COLO668 (cell line): ENCODE results near the gene AUTS2.
"Not testable (repeated sequence)": the region's sequence is repeated elsewhere in the genome, so short reads cannot be mapped to it uniquely, and the experiment has no call there.

ENCODE experiments used
- DNase-seq: peaks from one replicate; lab custom pipeline; 2025; ENCODE audit not compliant: unreplicated experiment; lab: John Stamatoyannopoulos, UW

Gene AUTS2

DNA sequence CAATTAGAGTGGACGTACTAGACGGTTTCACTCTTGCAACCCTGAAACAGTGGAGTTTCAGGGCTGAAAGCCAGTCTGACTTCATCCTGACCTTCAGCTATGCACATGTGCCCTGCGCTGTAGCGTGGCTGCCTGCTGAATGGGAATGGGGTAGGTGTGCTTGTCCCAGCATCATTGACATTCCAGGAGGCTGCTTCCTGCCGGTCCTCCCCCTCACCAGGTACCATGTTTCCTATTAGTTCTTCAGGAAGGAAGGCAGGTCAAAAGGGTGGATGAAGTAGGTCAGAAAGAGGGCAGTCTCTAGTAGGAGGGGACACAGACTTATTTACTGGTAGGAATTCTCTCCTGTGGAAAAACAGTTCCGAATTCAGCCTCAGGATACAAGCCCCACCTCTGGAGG is 981.9 kb downstream of the AUTS2 start:
- DNase-seq, result no peak

DNA sequence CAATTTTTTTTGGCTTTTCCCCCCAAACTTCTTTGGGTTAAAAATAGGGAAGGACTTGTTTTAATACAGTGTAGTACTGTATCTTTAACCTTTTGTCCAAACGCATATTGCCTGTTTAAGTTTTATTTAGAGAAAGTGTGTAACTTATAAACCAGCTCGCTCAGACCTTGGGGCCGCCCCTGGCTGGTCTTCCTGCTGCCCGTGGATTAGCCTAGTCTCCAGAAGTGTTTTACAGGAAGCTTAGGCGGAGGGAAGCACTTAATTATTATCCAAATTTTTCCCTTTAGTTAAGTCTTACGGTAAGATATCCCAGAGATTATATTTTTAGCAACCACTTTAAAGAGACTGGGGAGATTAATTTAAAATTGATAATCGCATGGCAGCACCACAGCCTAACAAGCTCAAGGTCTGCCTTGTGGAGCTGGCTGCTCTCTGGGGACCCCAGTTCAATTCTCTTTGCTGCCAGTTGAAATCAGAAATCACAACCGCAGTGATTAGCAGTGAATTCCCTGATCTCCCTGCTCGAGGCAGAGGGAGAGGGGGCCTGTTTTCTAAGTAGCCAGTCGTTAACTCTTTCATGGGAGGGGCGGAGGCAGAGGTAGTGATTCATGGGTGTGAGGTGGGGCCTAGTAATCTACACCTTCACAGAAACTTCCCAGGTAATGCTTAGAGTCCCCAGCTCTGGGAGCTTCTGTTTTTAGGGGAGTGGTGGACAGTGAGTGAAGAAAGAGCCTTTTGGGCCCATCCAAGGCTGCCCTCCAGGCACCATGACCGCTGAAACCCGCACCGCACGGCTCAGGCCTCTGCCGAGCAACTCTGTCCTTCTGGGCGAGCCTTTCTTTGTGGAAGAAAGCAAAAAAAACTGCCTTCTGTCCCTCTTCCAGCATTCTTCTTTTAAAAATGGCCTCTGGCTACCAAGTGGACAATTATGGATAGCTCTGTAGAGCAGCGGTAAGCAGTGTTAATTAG is 984.9 kb downstream of the AUTS2 start:
- no peak for DNase-seq

DNA sequence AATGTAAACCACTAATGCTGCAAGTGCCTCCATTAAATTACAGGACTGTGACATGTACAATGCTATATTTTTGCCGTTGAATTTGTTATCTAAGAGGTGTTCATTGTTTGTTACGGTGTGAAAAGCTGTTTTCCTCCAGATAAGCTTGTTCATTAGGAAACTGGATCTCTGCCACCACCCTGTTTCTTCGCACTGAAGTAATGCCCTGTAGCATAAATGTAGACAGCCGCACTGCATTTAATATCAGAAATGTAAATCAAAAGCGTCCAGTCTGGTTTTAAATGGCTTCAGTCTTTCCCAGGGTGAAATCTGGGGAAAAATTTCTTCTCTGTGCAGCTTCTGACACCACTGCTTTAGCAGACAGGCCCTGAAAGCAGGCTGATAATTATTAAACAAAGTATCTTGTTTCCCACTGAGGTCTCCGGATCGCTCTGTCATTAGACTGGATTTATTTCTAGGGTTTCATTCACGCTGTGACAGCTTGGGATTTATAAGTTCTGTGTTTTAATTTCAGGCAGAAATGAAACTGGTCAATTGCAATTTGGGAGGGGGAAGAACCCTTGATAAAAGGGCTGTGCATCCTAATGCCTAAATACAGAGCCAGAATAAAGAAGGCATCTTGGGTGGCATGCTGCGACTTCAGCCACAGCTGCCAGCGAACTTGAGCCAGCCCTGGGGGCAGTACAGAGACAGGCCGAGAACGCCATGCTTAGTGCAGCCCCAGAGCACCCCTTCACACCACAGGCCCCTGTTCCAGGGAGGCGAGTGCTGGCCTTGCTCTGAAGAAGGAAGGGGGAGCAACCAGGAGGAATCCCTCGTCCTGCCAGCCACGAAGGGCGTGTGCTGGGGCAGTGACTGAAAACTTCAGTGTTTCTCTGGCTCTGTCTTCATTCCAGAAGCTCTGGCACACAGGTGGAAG is 985.9 kb downstream of the AUTS2 start:
- no peak for DNase-seq

DNA sequence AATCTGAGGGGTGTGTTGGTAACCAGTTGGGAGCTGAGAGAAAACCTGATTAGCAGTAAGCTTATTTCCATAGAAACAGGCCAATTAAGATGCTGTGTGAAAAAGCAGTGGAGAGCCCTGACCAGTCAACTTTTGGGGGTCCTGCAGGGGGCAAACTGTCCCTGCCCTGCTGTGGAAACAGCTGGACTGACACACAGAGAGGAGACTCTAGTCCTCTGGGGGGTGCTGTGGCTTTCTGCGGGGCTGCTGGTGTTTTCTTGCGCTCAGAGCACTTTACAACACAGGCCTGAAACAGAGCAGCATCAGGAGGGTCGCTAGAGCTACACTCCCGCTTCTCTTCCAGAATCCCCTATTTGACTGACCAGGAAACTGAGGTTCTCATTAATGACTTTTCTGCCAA is 986.8 kb downstream of the AUTS2 start:
- DNase-seq, result no peak

DNA sequence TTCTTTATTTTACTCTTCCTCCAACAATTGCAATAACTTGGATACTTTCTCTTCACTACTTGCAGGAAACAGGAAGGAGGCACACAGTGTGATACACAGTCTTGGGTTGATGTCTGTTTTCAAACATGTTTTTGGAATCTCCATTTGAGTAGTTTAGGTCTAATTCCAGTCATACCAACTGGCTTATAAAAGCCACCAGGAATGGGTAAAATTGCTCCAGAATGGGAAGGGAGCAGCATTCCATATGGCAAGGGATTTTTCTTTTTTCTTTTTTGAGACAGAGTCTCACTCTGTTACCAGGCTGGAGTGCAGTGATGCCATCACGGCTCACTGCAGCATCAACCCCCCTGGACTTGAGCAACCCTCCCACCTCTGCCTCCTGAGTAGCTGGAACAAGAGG is 988.5 kb downstream of the AUTS2 start:
- no peak for DNase-seq

DNA sequence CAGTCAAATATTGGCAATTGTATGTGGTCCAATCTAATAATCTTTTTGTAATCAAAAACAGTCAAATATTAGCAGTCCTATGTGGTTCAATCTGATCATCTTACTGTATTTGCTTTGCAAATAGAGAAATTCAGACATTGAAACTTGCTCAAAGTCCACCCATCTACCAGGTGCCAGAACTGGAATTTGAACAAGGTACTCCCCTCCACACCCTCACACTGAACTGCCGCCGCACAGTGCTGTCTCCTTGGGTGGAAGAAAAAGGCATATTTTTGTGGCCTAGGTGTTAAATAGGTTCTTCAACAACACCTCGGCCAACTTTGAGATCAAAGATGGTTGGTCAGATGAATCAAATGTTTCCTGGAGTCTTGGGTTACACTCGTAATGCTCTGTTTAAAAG is 989.5 kb downstream of the AUTS2 start:
- DNase-seq, result no peak

DNA sequence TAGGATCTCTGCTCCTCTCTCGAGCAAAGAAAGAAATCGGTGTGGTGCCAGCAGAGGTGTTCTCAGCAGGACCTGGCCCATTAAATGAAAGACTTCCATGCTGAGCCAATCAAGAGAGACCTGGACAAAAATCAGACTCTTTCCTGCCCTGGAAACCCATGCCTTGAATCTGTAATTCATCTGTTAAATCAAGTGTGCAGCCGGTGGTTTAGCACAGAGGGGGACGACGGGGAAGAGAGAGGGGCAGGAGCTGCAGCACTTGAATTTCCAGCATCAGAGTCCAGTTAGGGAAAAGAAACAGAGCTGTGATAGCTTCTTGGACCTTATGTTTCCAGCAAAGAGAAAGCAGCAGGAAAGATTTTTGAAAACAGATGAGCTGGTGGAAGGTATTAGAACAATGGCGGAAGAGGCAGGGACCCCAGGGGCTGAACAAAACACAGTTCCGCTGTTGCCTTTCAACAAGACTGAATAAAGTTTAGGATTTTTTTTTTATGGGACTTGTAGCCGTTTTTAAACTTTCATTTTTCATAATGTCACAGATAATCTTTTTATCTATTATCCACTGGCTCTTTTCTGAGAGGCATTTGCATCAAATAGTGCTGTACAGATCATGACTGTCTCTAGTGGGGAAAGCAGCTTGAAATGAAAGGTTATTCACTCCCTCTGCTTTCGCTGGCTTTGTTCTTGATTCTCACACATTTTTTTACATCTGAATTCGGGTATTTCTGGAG is 990.1 kb downstream of the AUTS2 start:
- no peak for DNase-seq

DNA sequence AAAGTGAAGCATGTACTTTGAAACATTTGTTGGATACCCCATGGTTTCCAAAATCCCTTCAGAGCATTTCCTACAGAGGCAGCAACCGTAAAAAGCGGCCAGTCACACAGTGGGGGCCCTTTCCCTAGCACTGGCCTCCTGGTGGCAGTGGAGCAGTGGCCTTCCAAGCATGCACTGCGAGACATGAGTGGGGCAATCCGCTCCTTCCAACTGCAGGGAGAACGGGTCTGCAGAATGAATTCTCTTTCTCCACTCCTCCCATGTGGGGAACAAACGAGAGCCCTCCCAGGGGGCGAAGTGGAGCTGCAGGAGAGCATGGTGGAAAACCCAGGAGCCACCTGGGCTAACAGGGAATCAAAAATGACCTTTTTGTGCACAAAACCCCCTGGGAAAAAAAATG is 990.7 kb downstream of the AUTS2 start:
- no peak for DNase-seq

DNA sequence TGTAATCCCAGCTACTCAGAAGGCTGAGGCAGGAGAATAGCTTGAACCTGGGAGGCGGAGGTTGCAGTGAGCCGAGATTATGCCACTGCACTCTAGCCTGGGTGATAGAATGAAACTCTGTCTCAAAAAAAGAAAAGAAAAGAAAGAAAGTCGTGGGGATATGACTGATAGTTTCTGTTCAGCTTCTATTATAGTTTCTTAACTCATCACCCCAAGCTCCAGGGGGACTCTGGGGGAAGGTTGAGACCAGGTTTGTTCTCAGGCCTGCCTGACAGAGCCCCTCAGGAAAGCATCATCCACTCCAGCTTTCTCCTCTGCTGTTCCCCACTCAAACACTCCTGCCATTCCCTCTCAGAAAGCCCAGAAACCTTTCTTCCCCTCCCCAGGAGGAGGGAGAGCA is 991.3 kb downstream of the AUTS2 start:
- DNase-seq, result no peak

DNA sequence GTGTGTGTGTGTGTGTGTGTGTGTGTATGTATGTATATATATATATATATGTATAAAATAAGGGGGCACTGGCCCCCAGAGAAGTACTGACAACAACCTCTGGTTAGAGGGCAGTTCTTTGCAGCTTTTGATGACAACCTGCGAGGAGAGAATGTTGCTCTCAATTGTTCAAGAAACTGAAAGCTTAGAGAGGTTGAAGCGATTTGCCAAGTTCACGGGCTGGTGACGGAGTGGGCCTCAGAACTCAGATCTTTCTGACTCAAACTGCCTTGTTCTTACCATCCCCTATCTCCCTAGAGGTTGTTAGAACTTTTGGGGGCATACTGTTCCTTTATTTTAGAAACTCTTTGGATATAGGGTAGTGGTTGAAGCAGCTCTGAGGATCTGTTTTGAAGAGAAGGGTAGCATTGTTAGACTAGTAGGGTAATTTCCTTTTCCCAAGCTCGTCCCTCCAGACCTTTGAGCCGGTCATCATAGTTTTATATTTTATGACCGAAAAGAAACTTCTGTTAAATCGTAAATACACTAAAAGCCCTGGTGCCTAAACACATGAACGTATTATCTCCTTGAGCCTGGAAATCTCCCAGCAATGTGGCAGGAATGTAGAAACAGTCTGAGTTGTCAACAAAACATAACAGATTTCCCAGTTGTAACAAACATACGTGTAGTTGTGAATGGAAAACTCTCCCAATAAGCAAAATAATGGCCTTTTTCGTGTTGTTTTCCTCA is 992.0 kb downstream of the AUTS2 start:
- no peak for DNase-seq

DNA sequence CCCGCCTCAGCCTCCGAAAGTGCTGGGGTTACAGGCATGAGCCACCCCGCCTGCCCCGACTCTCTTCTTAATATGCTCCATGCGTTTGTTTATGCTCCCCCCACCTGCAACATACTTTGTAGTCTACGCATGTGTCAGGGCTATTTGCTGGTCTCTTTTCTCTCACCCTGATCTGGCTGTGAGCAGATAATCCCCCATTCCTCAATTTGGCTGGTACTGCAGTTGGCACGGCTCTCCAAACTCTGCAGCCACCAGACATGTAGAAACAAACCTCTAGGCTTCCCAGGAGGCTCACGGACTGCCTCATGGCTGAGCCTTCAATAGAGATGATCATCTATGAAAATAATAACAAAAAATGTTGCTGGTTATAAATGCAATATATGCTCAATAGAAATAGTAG is 993.4 kb downstream of the AUTS2 start:
- no peak for DNase-seq

DNA sequence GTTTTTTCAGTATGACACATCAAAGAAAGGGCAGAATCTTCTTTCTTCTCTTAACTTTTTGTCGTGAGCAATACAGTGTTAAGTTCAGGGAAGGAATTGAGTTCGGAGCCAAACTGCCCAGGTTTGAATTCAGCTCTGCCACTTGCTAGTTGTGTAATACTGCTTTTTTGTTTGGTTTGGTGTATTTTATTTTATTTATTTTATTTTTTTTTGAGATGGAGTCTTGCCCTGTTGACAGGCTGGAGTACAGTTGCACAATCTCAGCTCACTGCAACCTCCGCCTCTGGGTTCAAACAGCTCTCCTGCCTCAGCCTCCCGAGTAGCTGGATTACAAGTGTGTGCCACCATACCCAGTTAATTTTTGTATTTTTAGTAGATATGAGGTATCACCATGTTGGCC is 993.9 kb downstream of the AUTS2 start:
- DNase-seq, result no peak

DNA sequence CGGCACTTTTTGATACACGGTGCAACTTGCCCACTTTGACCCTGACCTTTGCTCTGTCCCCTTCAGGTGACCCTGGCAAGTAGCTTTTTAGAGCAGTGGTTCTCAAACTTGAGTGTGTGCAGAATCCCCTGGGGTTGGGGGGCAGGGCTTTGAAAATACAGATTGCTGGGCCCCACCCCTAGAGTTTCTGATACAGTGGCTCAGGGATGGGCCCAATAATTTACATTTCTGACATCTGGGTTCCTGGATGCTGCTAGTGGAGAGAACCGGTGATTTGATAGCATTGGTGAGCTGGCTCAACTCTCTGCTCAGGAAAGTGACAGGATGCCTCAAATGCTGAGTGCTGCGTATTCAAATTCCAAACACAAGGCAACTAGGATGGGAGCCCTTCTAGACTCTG is 995.9 kb downstream of the AUTS2 start:
- DNase-seq, result no peak

DNA sequence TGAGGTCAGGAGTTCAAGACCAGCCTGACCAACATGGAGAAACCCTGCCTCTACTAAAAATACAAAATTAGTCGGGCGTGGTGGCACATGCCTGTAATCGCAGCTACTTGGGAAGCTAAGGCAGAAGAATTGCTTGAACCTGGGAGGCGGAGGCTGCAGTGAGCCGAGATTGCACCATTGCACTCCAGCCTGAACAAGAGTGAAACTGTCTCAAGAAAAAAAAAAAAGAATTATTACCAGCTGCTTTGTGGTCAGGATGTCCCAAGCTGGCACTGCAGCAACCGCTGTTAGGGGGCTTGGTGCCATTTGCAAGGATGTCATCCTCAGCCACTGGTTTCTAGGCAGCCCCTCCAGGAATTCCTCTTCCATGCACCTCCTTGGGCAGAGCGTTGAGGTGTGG is 996.6 kb downstream of the AUTS2 start:
- not testable (repeated sequence) for DNase-seq

DNA sequence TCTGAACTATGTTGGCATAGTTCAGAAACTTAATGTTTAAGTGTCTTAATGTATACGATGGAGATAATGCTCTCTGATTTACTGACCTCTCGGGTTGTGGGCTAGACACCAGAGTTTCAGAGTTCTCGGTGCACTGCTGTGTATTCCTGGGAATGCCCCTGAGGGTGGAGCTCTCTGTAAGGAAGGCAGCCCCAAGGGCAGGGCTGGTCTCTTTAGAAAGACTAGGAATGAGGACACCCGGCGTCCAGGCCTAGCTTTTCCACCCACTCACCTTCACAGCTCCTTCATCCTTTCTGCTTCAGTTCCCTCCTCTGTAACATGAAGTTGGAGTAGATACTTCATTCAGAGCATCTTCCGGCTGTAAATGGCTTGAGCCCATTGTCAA is 997.1 kb downstream of the AUTS2 start:
- no peak for DNase-seq

DNA sequence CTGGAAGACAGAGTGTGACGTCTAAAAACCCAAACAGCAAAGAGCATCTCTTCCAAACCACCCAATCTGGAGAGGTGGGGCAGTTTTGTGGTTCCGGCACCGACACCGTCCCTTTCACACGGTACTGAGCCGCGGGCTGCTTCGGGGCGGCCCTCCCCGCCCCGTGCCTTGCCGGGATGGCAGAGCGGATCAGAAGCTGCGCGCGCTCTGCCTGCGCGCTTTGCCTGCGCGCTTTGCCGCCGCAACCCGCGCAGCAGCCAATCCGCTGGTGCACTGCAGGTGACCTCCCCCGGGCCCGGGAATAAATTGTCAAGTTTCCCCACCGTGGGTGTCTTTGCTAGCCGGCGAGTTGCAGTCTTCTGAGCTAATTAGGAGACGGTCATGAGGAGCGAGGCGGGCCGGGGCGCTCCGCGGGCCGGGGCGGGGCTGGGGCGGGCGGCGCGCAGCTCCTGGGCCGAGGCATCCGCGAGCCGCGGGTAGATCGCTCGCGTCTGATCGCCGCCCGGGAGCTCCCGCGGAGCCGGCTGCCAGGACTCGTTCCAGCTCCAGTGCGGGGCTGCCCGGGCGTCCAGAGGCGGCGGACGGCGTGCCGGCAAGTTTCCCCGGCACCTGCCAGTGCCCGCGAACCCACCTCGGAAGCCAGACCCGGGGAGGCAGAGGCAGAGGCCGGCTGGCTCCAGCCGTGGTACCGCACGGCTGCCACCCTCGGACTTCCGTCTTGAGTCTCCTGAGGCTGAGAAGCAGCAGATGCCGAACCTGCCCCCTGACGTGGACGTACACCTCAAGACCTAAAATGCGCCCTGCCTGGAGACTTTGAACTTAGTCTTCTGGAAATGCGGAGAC is 997.7 kb downstream of the AUTS2 start:
- peak; percentile 53 for DNase-seq

DNA sequence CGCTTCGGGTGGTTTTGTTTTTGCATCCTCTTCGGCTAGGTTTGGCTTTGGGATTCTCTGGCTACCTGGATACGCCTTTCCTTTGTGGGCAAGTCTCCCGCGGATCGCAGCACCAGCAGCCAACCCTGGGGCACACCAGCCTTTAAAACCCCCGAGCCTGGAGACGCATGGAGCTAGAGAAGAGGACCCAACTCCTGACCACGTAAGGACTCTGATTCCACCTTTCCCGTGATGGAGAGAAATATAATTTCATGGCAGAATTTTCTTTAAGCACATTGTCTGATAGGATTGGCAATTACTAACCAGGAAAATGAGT is 998.3 kb downstream of the AUTS2 start:
- no peak for DNase-seq

DNA sequence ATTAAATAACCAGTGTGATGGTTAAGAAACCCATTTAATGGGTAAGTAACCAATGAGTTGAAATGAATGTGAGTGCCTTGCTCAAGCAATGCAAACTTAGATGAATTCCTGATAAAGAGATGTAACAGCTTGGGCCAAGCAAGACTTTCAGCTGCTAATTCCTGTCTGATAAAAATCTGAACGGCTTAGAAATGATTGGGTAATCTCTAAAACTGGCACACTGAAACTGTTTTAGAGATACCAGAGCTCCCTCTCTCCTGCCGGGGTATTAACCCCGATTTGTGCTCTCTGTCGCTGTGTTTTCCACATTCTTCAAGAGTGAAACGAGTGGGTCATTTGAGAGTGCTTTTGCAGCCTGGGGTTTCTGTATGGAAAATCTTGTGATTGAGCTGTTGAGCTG is 998.8 kb downstream of the AUTS2 start:
- DNase-seq, result no peak

DNA sequence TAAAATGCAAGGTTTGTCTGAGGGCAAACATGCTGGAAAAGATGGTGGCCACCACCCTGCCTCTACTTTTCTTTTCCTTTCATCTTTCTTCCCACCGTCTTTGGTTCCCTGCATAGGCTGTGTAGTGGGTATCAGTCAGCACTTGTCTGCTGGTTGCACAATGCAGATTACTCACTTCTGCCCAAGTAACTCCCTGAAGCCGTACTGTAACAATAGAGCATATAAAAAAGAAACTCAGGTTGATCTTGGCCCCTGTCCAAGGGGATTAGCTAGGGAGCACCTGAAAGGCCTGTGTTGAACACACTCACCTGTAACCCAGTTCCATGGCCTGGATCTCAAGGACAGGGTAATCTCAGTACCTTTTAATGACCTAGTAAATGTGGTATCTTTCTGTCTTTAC is 1000.7 kb downstream of the AUTS2 start:
- peak; percentile 28 for DNase-seq
